ENCODE data around the gene PKP1.

The PKP1 gene

DNA sequence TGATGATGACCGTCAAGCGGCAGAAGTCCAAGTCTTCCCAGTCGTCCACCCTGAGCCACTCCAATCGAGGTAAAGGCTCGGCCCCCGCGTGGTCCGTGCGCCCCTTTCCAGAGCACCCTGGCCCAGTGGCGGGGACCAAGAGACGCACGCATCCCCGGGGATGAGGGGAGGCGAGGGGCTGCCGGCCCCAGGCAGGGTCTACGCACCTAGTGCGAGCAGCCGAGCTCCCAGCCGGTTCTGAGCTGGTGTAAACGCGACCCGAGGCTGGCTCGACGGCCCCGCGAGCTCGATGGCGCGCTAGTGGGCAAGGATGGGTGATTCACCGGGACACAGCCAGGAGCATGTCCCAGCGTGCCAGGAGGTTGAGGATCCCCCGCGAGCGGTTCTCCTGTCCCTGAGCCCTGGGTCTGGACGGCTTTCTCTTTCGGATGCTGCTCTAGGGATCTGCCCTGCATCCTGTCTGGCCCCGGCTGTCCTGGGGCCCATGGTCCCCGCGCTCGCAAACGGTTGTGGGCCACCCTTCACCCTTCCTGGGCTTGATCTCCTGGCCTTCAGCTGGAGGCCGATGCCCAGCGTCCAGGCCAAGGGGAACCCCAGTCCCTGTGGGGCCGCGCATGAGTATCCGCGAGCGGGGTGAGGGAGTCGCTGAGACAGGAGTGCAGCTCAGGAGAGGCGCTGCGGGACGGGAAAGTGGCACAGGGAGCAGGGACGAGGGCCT lies 689 bp downstream of the PKP1 start:
- DNase-seq = no peak

DNA sequence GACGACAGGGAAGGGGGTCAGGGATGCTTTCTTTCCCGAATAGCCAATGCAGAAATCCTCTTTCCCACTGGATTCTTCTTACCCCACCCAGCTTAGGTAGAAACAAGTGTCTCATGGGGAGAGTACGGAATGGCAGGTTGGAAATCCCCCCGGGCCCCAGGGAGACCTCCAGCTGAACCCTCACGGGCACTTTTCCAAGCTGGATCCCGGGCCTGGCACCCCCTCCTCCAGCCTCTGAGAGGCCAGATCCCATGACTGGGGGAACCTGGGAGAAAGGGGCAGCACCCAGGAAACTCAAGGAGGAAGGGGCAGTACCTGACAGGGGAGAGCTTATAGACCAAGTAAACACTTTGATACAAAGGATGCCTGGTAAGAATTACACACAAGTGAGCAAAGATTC lies 1.3 kb downstream of the PKP1 start:
- DNase-seq = no peak

DNA sequence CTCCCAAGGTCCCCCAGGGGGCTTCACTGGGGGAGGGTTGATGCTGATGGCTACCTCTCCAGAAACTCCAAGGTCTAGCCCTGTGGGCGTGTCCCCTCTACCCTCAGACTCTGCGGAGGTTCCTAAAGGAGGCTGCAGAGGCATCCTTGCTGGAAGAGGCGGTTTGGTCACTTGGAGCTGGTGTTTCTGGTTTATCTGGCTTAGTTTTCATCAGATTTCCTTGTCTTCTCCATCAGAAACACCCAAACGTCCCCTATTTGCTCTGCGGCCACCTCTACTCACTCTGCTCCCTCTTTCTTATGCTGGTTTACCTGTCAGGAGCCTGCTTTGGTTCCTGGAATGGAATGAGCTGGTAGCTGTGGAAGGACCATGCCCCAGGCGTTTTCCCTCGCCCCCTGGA lies 2.5 kb downstream of the PKP1 start:
- DNase-seq = no peak

DNA sequence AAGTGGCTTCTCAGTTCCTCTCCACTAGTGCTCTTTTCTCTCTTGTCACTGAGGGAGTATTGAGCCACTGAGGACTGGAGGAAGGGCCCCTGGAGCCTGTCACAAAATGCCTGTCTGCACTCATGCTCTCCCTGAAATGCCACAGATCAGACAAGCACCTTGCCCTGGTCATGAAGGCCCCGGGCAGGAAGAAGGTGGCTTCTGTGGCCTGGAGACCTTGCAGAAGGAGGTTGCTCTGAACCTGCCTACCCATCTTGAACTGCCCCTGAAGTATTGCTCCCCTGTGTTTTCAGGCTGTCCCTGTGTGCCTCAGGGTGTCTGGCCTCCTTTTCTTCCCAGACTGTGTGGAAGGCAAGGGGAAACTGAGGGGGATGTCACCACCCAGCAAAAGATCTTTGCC lies 3.1 kb downstream of the PKP1 start:
- DNase-seq = no peak

DNA sequence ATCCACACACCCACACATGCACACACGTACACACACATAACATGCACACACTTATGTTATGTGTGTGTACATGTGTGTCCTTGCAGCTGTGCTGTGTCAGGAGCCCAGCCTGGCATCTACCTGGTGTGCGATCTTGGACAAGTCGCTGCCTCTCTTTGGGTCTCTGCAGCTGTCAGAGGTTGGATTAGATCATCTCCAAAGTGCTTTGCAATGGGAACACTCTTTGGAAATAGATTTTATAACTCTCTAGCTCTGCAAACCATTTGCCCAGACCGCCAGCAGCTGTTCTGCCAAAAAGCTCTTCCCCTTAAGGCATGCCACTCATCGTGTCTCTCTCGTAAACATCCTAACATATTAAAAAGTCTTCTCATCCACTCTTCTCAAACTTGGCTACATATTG lies 4.7 kb downstream of the PKP1 start:
- no peak for DNase-seq

DNA sequence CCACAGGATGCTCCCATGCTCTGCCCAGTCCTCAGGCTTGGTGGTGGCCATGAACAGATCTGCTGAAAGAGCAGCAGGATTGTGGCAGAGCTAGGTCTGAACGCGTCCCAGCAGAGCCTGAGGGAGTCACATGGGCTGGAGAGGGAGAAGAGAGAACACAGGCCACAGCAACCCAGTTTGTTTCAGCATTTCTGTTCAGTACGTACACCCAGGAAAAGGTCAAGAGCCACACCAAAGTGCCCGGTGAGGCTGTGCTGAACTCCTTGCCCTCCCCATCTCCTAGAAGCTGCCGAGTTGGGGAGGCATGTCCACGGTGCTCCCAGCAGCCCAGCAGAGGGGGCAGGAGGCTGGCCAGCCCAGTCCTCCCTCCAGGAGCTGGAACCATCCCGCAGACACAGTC lies 5.5 kb downstream of the PKP1 start:
- DNase-seq = no peak

DNA sequence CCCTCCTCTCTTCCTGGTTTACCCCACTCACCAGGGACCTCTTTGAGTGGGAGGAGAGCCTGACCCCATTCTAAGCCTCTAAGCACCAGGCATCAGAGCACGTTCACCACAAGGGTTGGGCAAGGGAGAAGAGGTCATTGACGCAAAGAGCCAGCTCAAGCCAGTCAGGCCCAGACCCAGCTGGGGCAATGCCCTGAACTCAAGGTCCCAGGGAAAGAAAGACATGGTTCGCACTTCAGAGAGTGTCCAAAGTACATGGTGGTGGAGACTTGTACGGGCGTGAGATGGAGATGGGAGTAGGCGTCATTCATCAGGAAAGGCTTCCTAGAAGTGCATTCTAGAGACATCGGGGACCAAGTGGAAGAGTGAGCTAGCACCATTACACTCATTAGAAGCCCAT lies 7.2 kb downstream of the PKP1 start:
- DNase-seq = no peak

DNA sequence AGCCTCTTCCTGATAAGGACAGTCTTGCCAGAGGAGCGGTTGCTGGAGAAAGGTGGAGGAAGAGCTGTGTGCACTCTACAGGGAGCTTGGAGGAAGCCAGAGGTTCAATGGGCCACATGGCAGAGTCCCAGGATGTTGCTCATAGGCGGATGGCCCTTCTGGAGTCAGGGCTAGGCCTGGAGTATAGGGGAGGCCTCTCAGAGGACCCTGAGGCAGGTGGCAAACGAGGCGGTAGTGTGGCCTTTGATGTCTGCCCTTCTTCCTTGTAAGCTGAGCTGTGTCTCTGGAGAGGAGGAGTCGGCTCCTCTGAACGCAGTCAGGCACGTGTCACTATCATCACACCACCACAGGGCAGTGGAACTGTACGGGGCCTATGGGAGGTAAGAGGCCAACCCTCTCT lies 8.6 kb downstream of the PKP1 start:
- no peak for DNase-seq

DNA sequence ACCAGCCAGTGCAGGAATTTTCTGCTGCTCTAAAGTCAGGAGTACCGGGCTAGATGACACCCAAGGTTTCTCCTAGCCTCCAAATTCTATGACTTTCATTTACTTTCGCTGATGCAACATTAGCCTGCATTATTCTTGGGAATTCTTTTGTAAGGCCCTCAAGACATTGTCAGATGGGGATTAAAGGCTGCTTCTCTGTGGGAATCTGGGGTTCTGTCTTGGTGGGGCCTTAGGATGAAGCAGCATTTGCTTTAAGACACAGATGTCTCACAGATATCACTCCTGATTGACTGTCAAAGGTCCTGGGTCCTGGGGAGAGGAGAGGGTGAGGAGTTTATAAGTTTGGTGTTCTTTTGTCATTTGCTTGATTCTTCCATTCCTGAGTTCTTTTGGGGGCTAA lies 11.6 kb downstream of the PKP1 start:
- DNase-seq = no peak

DNA sequence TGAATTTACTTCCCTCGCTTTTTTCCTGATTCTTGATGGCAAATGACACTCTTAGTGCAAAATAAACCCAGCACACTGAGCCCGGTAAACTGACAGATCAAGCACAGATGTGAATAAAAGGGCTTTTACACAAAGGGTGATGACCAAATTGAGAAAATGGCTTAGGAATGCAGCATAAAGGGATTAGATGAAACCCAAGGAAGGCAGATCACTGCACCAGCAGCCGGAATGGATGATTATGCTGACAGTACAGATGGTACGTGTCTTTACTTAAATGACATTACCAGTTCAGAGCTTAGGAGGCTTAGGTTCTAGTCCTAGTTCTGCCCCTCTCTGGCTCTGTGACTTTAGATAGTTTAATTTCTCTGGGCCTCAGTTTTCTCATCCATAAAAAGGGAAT lies 12.0 kb downstream of the PKP1 start:
- DNase-seq = no peak

DNA sequence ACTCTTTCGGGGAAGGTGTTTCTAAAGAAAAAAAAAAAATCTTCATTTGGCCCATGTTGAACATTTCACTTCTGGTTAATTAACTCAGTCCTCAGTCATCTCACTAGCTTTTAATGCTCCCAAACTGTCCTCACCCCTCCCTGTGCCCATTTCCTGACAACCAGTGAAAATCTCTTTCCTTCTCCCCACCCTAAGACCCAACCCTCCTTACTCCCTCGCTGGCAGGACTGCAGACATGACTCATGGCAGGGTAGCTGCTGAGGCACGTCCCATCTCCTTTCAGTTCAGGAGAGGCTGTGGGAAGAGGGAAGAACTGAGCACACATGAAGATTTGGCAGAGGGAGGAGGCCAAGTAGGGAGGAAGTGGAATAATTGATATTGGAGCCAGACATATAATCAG lies 12.6 kb downstream of the PKP1 start:
- DNase-seq = no peak

DNA sequence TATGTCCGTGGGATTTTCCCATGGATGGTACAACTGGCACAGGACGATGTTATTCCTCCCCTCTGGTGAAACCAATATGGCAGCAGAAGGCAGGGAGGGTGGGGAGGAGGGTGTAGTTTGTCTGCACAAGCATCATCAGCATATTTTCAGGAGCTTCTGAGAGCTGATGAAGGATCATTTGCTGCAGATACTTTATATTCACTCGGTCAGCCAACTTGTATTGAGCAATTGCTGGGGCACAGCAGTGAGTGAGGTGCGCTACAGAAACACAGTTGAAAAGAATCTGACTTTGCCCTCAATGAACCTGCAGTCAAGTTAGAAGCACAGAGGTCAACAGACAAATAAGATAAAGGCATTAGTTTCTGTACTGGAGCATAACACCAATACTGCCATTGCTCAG lies 13.0 kb downstream of the PKP1 start:
- no peak for DNase-seq

DNA sequence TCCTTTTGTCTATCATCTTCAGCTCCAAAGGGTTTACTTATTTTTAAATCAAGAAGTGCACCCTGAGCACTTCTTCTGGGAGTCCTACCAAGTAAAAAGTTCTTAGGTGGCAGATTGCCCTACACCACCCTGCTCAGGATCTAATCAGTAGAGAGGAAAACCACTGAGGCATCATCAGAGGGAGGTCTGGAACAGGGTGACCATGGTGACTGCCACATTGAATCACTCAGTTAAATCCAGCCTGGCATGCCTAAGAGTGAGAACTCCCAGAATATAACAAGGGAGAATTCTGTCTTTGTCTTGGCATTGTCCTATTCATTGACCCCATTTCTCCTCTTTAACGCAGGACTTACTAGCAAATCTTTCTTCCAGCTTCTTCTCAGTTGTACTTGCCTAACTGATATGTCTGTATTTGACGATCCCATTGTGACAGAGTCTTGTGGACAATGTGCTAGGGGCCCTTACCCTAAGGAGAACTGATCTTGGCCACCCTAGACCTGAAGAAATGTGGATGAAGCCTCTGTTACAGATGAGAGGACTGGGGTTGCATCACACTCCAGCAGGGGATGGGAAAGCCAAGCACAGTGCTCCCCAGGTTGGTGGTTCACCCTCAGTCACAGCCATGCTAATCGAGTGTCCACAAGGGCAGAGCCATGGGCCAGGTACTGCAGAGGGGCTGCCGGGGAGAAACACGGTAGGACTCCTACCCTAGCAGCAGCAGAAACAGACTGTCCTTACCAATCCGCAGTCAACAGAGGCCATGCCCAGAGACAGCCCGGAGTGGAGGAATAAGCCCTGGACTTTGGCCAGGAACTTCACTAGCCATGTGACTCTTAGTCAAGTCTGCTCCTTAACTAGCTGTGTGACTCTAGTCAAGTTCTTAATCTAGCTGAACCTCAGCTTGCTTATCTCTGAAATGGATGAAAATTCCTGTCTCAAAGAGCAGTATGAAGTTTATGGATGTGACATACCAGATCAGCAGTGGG lies 15.4 kb downstream of the PKP1 start:
- DNase-seq = no peak

DNA sequence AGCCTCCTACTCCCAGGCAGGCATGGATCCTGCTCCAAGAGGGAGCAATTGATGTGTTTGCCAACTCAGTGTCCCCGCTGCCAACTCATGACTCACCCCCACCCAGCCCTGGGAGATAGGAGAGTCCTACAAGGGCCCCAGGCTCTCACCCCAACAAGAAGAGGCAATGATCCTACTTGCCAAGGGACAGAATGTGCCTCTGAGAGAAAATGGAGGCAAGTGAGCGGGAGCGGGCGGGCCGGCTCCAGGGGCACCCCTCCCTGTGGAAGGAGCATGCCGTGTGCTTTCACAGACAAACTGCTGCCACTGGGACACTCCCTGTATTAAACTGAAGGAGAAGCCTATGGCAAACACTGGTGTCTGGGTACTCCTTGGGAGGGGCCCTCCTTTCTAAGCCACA lies 16.7 kb downstream of the PKP1 start:
- no peak for DNase-seq

DNA sequence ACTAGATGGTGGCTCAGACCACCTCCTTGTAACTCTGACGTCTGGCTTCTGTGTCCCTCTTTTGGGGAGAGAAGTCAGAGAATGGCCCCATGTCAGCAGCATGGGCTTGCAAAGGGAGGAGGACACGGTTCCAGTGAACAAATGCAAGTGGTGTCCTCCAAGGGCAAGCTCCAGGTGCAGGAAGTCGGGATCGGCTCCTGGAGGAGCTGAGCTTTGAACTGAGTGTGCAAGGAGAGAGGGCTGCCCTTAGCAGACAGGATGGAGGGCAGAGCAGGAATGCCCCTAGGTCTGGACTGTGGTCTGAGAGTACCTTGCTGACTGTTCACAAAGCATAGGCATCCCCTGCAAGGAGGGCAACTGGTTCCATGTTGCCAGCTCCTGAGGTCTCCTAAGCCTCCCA lies 17.3 kb downstream of the PKP1 start:
- no peak for DNase-seq

DNA sequence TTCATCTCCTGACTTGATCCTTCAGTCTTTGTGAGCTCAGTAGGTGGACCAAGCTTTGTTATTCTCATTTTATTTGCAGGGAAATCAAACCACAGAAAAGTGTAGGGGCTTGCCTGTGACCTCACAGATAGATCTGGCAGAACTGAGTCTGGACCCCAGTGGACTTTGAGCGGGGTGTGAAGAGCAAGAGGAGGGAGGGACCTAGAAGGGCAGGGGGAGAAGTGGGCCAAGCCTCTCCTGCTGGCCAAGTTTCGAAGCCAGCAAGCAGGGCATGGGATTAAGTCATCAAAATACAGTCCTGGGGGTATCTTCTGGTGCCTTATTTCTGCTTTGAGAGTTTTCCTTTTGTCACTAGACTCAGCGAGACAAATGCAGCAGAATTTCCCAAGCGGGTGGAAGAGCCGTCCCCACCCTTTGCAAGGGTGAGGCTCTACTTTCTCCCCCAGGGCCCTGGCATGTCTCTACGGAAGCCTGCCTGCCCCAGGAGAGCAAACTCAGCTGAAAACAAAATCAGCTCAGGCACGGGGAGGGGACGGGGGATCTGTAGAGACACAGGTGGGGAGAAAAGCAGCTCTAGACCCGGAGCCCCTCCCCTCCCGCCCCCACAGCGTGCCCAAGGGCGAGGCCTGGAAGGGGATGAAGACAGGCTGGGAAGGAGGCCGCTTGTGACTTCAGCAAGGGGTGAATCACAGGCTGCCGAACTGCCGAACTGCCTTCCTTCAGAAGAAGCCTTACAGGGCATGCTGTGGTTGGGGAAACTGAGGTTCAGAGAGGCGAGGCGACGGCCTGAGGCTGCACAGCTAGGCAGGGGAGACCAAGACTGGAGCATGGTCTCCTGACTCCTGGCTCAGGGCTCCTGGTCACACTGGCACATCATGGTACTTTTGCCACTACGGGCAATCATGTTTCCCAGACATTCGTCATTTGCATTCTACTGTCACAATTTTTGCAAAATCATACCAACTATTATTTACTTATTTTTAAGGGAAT lies 19.2 kb downstream of the PKP1 start:
- no peak for DNase-seq

DNA sequence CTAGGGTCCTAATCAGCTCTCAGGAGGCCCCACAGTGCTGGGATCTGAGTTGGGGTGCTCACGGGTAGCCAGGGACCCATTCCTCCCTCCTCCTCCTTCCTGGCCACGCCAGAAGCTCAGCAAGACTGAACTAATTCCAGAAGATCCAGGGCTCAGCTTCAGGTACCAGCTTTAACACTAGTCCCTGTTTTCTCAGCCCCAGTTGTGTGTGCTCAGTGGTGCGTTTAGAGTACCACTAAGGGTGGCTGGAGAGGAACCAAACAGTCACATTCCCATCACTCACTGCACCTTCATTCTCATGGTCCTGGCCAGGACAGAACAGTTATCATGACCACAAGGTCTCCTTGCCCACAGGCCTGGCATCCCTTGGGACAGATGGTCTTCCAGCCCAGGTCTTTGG lies 20.8 kb downstream of the PKP1 start:
- no peak for DNase-seq

DNA sequence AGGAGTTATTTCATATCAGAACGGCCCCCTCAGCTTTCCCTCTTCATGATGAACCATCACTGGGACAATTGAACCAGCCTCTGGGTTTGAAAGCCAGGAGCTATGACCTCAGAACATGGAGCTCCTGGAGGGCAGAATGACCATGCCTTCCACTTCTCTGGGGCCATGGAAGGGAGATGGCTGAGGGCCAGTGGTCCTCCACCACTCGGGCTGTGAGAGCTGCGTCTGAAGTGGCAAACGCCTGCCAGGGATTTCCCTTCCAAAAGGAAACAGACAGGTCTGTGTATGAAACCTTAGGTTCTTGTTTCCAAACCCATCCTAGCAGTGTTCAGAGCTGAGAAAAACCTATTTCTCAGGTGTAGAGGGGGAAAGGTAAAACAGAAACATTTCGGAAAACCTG lies 22.5 kb downstream of the PKP1 start:
- no peak for DNase-seq

DNA sequence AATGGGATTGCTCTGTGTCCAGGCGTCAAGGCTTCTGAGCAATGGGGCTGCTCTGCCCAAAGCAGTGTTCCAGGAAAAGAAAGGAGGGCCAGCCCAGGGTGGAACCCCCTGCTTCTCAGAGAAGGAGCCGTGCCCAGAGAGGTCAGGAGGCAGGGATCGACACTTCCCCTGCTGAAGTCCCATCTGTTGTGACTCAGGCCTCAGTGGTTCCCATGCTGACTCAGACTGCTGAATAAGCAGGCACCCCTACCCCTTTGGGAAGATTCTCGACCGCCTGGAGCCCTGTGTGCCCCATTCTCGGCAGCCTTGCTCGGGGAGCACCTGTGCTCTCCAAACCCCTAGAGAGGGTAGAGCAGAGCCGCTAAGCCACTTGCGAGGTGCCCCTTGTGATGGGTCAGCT lies 23.9 kb downstream of the PKP1 start:
- no peak for DNase-seq

DNA sequence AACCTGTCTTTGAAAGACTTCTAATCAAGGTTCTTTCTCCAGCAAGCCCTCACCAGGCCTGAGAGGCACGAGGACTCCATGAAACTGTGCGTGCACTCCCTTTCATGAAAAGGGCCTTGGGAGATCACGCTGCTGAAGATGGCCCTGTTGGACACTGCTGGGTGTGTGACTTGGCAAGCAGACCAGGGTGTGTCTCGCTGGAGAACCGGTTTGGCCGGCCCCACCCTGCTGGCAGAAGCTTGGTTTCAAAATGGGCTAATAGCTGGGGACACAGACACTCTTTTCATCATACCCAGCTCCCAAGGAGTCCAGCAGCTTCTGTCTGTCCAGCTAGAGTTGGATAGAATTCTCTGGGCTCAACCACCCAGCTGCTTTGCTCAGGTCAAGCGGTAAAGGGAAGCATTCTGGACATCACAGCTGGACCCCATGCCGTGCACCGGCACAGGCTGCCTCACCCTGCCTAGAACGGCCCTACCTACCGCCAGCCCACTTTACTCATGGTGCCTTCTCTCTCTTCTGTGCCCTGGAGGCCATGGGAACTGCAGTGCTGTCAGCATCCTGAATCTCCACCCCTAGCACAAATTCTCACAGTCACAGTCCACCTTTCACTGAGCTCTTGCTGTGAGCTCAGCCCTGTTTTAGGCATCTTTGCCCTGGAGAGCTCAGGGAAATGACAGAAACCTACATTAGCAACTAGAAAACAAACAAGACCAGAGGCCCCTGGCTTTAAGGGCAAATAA lies 24.6 kb downstream of the PKP1 start:
- DNase-seq = no peak

DNA sequence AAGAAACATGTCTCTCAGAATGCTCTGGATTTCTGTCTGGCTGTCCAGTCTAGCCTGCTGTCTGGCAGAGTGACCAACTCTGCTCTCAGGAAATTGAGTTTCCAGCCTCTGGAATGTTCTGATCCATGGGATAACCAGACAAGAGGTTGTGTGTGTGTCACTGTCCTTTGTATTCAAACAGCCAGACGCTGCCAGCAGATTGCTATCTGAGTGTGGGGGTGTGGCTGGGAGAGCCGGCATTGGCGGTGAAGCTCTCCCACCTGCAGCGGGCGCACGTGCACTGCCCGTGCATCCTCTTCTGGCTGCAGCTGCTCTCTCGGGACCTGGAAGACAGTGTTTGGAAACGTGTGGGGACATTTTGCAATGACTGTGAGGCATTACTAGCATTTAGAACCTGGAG lies 26.1 kb downstream of the PKP1 start:
- DNase-seq = peak; percentile 66

DNA sequence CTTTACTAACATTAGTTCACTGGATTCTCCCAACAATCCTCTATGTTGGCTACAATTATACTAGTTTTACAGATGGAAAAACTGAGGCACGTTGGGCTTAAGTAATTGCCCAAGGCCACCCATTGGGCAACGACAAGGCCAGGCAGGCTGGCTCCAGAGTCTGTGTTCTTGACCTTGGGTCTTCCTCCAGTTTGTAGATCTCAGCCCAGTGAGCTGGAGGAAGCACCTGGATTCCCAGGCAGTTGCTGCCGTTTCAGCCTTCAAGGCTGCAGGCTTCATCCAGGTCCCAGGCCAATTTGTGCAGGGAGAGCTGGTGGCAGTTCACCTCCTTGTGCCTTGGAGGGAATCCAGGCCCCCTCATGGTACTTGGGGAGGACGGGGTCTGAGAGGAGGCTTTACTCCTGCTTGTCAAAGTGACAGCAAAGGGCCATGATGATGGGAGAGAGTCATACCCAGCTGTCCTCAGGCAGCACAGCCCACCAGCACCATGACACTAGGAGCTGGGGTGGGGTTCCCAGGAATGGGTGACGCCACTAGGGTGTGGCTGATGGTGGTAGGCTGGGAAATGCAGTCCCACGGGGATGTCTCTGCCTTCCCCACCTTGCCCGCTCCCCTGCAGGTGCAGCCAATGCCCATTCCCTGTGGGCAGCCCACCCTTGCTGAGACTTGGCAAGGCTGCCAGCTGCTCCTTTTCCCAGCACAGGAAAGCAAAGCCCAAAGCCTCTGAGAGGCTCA lies 27.1 kb downstream of the PKP1 start:
- no peak for DNase-seq
